ENCODE measurements around the gene ZNF80.

ZNF80 gene

GRCh38 chr3:114219741-114220140 lies 17.6 kb downstream of the ZNF80 start:
- DNase-seq (ENCODE audit: low read depth in 2 of 2, low spot score in 1 of 2), result no peak

GRCh38 chr3:114218578-114219185 lies 18.7 kb downstream of the ZNF80 start:
- DNase-seq (ENCODE audit: low read depth in 2 of 2, low spot score in 1 of 2), result no peak

- DNase-seq (ENCODE audit: low read depth in 2 of 2, low spot score in 1 of 2), result no peak
Observed at GRCh38 chr3:114218006-114218405, 19.4 kb downstream of the ZNF80 start.

- DNase-seq (ENCODE audit: low read depth in 2 of 2, low spot score in 1 of 2), result no peak
Observed at GRCh38 chr3:114217266-114217665, 20.1 kb downstream of the ZNF80 start.

- DNase-seq (ENCODE audit: low read depth in 2 of 2, low spot score in 1 of 2), result no peak
Observed at GRCh38 chr3:114216186-114216970, 21.0 kb downstream of the ZNF80 start.

- DNase-seq (ENCODE audit: low read depth in 2 of 2, low spot score in 1 of 2), result peak in 1 of 2 donors; percentile 5
Observed at GRCh38 chr3:114214542-114215341, 22.6 kb downstream of the ZNF80 start.

- peak in 1 of 2 donors; percentile 46 for DNase-seq (ENCODE audit: low read depth in 2 of 2, low spot score in 1 of 2)
Observed at GRCh38 chr3:114213627-114214541, 23.5 kb downstream of the ZNF80 start.

GRCh38 chr3:114213292-114213626 lies 24.1 kb downstream of the ZNF80 start:
- DNase-seq (ENCODE audit: low read depth in 2 of 2, low spot score in 1 of 2), result no peak

GRCh38 chr3:114212646-114213045 lies 24.7 kb downstream of the ZNF80 start:
- no peak for DNase-seq (ENCODE audit: low read depth in 2 of 2, low spot score in 1 of 2)

- no peak for DNase-seq (ENCODE audit: low read depth in 2 of 2, low spot score in 1 of 2)
Observed at GRCh38 chr3:114207768-114208167, 29.6 kb downstream of the ZNF80 start.

- DNase-seq (ENCODE audit: low read depth in 2 of 2, low spot score in 1 of 2), result no peak
Observed at GRCh38 chr3:114206342-114206741, 31.0 kb downstream of the ZNF80 start.

- no peak for DNase-seq (ENCODE audit: low read depth in 2 of 2, low spot score in 1 of 2)
Observed at GRCh38 chr3:114205541-114205940, 31.8 kb downstream of the ZNF80 start.

GRCh38 chr3:114194750-114195149 lies 42.6 kb downstream of the ZNF80 start:
- DNase-seq (ENCODE audit: low read depth in 2 of 2, low spot score in 1 of 2), result no peak

GRCh38 chr3:114192136-114192535 lies 45.2 kb downstream of the ZNF80 start:
- DNase-seq (ENCODE audit: low read depth in 2 of 2, low spot score in 1 of 2), result no peak

- DNase-seq (ENCODE audit: low read depth in 2 of 2, low spot score in 1 of 2), result no peak
Observed at GRCh38 chr3:114186501-114186900, 50.9 kb downstream of the ZNF80 start.

Data from stimulated activated CD8-positive, alpha-beta memory T cell treated with anti-CD3 and anti-CD28 coated beads, Interleukin-4, amount 100 ng/mL, for 1 hour (primary cell).